Forelimb muscle (tissue), 1 donor: Measurements from ENCODE around the gene ANKRD36. TPM values are rescaled to one million over a fixed set of nuclear protein-coding genes. Genes with fewer than 3 reads are reported as not detected.
"Not testable (repeated sequence)": the region's sequence is repeated elsewhere in the genome, so short reads cannot be mapped to it uniquely, and the experiment has no call there.

Experiments used
- DNase-seq: peaks from one replicate; pipeline ENCODE4 v3.0.0-alpha.2; 2013; ENCODE audit warnings: low read depth
- polyA plus RNA-seq: library from polyadenylated mRNA; unstranded; fragments of 120-200 nt; gene quantifications from one replicate; pipeline ENCODE4 v1.2.1, GENCODE V29; 2013; ENCODE audit not compliant: insufficient read length

Gene ANKRD36
- polyA plus RNA-seq, 1 donor: 16.5 TPM

DNA sequence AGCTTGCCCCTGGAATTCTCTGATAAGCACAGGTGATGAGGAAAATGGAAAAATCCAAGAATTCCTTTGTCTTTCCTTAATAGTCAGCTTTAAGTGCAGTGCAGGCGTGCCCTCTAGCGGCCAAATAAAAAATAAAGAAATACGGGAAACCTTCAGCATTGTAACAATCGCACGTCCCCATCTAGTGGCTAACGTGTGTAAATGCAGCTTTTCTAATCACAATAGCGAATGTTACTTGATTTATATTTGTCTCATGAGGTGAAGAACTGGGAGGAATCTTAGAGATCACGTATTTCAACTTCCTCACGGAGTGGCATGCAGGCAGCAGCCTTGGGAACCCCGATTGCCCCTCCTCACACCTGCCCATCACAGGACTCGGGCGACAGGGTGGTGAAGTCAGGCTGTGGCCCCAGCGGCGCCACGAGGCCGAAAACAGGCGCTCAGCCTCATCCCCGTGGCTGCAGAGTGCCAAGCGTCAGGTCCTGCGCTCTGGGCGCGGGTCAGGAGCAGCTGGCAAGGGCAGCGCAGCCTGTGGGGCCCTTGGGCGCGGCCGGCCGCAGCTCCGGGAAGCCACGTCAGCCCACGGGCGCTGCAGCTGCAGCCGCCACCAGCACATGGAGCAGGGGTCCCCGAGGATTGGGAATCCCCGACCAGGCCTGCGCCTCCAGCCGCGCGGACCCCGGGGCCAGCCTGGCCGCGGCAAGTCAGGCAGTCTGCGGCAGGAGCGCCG, 468 bp upstream of the ANKRD36 start:
- not testable (repeated sequence) for DNase-seq

DNA sequence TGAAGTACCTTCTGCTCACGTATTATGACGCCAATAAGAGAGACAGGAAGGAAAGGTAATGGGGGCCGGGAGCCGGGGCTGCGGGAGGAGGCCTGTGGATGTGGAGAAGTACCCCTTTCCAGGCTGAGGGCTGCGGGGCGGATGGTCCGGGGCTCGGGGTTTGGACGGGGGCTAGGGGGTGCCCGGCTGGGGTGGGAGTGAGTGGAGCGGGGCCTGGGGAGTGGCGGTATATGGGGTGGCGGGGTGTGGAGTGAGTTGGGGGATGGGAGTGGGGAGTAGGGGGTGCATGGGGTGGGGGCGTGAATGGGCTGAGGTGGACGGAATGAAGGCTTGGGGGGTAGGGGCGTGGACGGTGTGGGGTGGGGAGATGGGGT, 916 bp downstream of the ANKRD36 start:
- DNase-seq: not testable (repeated sequence)

DNA sequence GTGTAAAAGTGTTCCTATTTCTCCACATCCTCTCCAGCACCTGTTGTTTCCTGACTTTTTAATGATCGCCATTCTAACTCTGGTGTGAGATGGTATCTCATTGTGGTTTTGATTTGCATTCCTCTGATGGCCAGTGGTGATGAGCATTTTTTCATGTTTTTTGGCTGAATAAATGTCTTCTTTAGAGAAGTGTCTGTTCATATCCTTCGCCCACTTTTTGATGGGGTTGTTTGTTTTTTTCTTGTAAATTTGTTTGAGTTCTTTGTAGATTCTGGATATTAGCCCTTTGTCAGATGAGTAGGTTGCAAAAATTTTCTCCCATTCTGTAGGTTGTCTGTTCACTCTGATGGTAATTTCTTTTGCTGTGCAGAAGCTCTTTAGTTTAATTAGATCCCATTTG, 16.1 kb downstream of the ANKRD36 start:
- DNase-seq: not testable (repeated sequence)

- not testable (repeated sequence) for DNase-seq
Measured at GRCh38 chr2:97144016-97144415, 31.1 kb downstream of the ANKRD36 start.

GRCh38 chr2:97166548-97166947, 53.6 kb downstream of the ANKRD36 start:
- DNase-seq: not testable (repeated sequence)

DNA sequence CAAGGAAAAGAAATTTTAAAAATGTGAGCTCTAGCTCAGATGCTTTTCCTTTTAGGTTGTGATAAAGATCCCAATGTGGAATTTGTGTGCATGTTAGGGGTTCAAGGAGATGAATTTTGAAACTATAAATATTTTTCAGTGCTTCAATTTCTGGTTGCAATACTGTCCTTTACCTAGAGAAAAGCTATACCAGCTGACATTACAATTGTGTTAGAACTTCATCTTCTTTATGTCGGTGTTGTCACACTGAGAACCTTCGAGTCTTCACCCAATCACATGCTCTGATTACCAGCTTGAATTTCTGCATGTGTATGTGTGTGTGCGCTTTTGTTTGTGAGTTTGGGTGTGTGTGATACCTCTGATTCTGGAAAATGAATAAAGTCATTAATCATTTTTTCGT, 55.0 kb downstream of the ANKRD36 start:
- DNase-seq: not testable (repeated sequence)

- DNase-seq: not testable (repeated sequence)
Measured at GRCh38 chr2:97168583-97168982, 55.6 kb downstream of the ANKRD36 start.

DNA sequence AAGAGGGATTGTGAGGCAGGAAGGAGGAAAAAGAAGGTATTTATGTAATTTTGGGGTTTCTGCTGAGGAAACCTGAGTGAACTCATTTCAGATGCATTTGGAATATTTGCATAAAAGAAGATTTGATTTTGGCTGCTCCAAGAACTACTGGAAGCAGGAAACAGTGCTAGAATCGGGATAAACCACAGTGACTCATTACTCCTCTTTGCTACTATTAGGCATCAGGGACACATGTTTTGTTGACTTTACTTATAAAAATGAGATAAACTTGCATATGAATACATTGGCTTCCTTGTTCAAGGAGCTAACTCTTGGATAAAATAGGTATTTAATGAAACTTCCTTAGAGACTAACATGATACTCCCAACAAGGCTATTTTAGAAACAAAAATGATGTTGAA, 67.4 kb downstream of the ANKRD36 start:
- not testable (repeated sequence) for DNase-seq

GRCh38 chr2:97195349-97195748, 82.4 kb downstream of the ANKRD36 start:
- DNase-seq: not testable (repeated sequence)

DNA sequence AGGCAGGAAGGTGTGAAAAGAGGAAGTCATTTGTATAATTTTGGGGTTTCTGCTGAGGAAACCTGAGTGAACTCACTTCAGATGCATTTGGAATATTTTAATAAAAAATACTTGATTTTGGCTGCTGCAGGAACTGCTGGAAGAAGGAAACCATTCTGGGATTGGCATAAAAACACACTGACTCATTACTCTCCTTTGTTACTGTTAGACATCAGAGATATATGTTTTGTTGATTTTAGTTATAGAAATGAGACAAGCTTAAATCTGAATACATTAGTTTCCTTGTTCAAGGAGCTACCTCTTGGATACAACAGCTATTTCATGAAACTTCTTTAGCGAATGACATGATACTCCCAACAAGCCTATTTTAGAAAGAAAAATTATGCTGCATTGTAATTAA, 84.3 kb downstream of the ANKRD36 start:
- not testable (repeated sequence) for DNase-seq

- DNase-seq: not testable (repeated sequence)
Measured at GRCh38 chr2:97200887-97201286, 87.9 kb downstream of the ANKRD36 start.

GRCh38 chr2:97202643-97203250, 89.8 kb downstream of the ANKRD36 start:
- DNase-seq: not testable (repeated sequence)

- DNase-seq: no peak
Measured at GRCh38 chr2:97210325-97210724, 97.4 kb downstream of the ANKRD36 start.

DNA sequence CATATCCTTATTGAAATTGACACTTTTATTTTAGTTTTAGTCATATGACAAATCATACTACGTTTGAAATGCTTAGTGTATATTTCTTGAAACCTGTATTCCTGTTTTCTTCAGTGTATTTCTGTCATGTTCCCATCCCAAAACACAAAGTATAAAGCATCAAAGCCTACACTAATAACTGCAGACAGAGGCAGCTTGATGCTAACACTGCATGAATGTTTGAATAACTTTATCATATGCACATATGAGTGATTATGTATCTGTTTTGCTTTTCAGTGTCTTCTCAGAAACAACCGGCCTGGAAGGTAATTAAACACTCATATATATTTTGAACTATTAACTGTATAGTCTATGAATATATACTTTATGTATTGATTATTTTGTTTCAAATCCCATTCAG, 102.1 kb downstream of the ANKRD36 start:
- DNase-seq: not testable (repeated sequence)

GRCh38 chr2:97230848-97231585, 118.1 kb downstream of the ANKRD36 start:
- not testable (repeated sequence) for DNase-seq

DNA sequence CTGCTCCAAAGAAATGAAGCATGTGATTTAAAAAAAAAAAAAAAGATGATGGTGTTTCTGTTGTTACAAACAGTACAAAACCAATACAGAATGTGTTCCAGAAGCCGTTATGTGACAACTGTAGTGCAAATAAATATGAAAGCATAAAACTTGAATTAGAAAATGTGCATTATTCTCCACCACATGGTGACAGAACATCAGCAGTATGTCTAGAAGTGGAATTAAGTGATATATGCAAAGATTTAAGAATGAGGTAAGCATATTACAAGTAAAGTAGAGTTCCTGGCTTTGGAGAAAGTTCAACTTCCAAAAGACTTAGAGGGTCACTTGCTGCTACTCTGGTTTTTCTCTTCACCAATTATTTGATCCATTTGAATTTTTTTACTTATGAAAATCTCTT, 120.0 kb downstream of the ANKRD36 start:
- not testable (repeated sequence) for DNase-seq

DNA sequence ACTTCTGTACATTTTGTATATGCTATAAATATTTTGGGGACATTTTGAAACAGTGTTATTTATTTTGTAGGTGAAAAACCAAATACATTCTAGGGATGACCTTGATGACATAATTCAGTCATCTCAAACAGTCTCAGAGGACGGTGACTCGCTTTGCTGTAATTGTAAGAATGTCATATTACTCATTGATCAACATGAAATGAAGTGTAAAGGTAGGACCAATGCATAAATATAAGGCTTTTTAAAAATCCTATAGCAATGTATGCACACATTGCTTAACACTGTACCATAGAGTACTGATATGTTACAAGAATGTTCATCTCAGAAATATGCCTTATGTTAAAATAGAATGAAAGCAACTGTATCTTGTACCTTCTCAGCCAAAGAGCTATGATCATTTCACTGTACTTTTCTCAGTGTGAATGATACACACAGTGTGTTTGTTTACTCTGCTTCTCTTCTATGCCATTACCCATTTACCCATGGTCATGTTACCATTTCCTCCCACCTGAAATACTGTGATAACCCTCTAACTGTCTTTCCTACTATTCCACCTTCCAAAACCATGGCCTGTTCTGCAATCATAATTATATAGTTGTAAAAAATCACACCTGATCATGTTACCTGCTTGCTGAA, 120.8 kb downstream of the ANKRD36 start:
- not testable (repeated sequence) for DNase-seq

DNA sequence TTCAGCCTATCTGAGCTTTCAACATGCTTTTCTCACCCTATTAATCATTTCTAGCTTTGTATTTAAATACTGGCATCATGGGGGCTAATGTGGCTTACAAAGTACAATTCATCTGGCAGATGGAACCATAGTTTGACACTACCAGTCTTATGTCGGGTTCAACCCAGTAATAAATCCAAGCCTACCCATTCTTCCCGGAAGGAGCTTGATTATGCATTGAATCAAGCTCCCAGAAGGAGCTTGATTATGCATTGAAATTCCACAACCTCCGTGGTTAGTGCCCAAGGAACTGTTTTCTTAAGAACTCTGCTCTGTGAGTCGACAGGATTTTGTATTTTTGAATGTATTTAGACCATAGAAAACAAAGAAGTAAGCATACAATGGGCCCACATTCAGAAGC, 148.2 kb downstream of the ANKRD36 start:
- not testable (repeated sequence) for DNase-seq

DNA sequence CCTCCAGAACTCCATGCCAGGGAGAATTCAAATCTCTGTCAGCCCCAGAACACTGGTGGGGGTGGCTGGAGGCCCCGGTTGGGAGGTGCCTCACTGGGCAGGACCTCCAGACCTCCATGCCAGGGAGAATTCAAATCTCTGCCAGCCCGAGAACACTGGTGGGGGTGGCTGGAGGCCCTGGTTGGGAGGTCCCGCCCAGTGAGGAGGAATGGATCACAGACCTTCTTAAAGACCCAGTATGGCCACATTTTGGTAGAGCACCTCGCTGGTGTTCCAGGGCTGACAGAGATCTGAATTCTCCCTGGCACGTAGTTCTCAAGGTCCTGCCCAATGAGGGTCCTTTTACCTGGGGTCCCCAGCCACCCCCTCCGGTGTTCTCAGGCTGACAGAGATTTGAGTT, 153.5 kb downstream of the ANKRD36 start:
- not testable (repeated sequence) for DNase-seq

DNA sequence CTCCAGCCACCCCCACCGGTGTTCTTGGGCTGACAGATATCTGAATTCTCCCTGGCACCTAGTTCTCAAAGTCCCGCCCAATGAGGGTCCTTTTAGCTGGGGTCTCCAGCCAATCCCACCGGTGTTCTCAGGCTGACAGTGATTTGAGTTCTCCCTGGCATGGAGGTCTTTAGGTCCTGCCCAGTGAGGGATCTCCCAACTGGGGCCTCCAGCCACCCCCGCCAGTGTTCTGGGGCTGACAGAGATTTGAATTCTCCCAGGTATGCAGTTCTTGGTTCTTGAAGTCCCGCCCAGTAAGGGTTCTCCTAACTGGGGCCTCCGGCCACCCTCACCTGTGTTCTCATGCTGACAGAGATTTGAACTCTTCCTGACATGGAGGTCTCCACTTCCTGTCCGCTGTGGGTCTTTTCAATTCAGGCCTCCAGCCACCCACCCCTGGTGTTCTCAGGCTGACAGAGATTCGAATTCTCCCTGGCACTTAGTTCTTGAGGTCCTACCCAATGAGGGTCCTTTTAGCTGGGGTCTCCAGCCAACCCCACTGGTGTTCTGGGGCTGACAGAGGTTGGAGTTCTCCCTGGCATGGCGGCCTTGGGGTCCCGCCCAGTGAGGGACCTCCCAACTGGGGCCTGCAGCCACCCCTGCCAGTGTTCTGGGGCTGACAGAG, 154.6 kb downstream of the ANKRD36 start:
- DNase-seq: no peak

DNA sequence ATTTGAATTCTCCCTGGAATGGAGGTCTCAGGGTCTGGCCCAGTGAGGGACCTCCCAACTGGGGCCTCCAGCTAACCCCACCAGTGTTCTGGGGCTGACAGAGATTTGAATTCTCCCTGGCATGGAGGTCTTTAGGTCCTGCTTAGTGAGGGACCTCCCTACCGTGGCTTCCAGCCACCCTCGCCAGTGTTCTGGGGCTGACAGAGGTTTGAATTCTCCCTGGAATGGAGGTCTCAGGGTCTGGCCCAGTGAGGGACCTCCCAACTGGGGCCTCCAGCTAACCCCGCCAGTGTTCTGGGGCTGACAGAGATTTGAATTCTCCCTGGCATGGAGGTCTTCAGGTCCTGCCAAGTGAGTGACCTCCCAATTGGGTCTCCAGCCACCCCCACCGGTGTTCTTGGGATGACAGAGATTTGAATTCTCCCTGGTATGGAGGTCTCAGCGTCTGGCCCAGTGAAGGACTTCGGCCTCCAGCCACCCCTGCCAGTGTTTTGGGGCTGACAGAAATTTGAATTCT, 155.2 kb downstream of the ANKRD36 start:
- DNase-seq: not testable (repeated sequence)
